Pancreas (tissue), 10 donors: ENCODE results near the gene ZBTB47. TPM values are rescaled to one million over a fixed set of nuclear protein-coding genes. Genes with fewer than 3 reads are reported as not detected.

ENCODE experiments used
- ATAC-seq, 4 donors: fragments of 200-7000 bp; cut with Tn5 transposase; one replicate each; pipeline versions ENCODE4 v1.8.0 to v1.9.1; 2020; ENCODE audit warnings: mild to moderate bottlenecking in 4 of 4, moderate library complexity in 4 of 4
- DNase-seq, 6 donors: peaks; one replicate each; pipeline ENCODE4 v3.0.0-alpha.2; 2020
- FAIRE-seq: peaks from 2 replicates; lab custom pipeline; 2012; peaks lifted over from hg19 to GRCh38; lab: Jason Lieb, UNC
- H3K27ac ChIP-seq, 4 donors: fragments of 200-600 bp; sonication (generic); 1 replicate in 3 of 4; 2 replicates in 1 of 4; pipeline versions ENCODE4 v1.5.0 to v1.8.0; 2020
- H3K27me3 ChIP-seq, 4 donors: fragments of 200-600 bp; one replicate each; pipeline ENCODE4 v1.8.0; 2021
- H3K36me3 ChIP-seq, 3 donors: fragments of 200-600 bp; sonication (generic) in 1 of 3; one replicate each; pipeline versions ENCODE4 v1.5.0 to v1.8.0; 2020 to 2021
- H3K4me1 ChIP-seq, 3 donors: fragments of 200-600 bp; one replicate each; pipeline ENCODE4 v1.8.0; 2021
- H3K4me3 ChIP-seq, 4 donors: fragments of 200-600 bp; sonication (generic) in 2 of 4; one replicate each; pipeline versions ENCODE4 v1.5.0 to v1.8.0; 2020 to 2021
- H3K9me3 ChIP-seq, 4 donors: fragments of 200-600 bp; one replicate each; pipeline ENCODE4 v1.8.0; 2021
- WGBS, 2 donors: extraction: QIAGEN DNeasy Blood & Tissue Kit; methylation state at CpG; one replicate each; pipeline ENCODE4 v1.1.7; 2013; 5-methylcytosine and 5-hydroxymethylcytosine counted together
- intact Hi-C, 3 donors: fragments of 100-400 bp; cut with DNase I; formaldehyde crosslinking; loops; one replicate each; pipeline versions ENCODE4 v1.11.1 to v1.14.2; 2022
- polyA plus RNA-seq, 2 donors: library from polyadenylated mRNA; stranded (reverse); fragments of 200-250 nt; gene quantifications; one replicate each; pipeline ENCODE4 v1.2.3, GENCODE V29; 2013
- total RNA-seq, 6 donors: library from RNA; stranded (reverse); fragmentation: NEBNext Ultra II Directional in 4 of 6; extraction: Animal tissue kit (Norgen Biotek cat#: 25700) in 4 of 6; gene quantifications; one replicate each; pipeline versions ENCODE4 v1.2.1 to v1.2.4, GENCODE V29; 2021 to 2023
- TF ChIP-seq, protein P1 (sequence below), 4 donors: fragments of 200-600 bp; sonication (generic) in 3 of 4; IDR thresholded peaks; one replicate each; pipeline versions ENCODE4 v1.5.0 to v1.8.0; 2021; ENCODE audit warnings: antibody characterized with exemption in 4 of 4
- donor health status: healthy with polysubstance abuse.
- donor health status: DM: no; HTN: no; CAD: no; lungs with moderate emphysema.
- donor health status: DM: no; HTN: no; CAD: no.
- donor health status: control.
- donor health status: control.
- donor health status: Bipolar disorder and iron deficiency.
- donor health status: DM: yes; HTN: yes; CAD: no.
- donor health status: DM: no; HTN: no; CAD: no.
- donor health status: DM: no; HTN: no; CAD: no.
- donor health status: DM: yes; HTN: yes; CAD: no.

Gene ZBTB47
- total and polyA plus RNA-seq, 8 donors = 7.9 to 13.6 (median 10.2) TPM

DNA sequence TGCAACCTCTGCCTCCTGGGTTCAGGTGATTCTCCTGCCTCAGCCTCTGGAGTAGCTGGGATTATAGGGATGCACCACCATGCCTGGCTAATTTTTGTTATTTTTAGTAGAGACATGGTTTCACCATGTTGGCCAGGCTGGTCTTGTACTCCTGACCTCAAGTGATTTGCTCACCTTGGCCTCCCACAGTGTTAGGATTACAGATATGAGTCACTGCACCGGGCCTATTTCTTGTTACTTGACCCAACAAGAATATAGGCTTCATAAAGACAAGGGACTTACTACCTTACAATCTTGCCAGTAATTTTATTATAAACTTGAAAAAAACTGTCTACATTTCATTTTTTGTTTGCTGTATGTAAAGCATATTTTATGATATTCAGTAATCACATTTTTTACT is 21.4 kb upstream of the ZBTB47 start:
- H3K4me3 ChIP-seq = no peak overlapping the region
- 55 to 58% methylated on average over 1 of the region's 1 CpG for WGBS, 2 donors
- H3K4me1 ChIP-seq = no peaks in the 10 kb centered on the region
- no peak for ATAC-seq
- no peak for DNase-seq
- no peaks in the 10 kb centered on the region for H3K27me3 ChIP-seq
- no peak overlapping the region for H3K27ac ChIP-seq
- no peaks in the 10 kb centered on the region for H3K9me3 ChIP-seq
- intact Hi-C loops = no loop called here
- TF ChIP-seq, protein P1, sequence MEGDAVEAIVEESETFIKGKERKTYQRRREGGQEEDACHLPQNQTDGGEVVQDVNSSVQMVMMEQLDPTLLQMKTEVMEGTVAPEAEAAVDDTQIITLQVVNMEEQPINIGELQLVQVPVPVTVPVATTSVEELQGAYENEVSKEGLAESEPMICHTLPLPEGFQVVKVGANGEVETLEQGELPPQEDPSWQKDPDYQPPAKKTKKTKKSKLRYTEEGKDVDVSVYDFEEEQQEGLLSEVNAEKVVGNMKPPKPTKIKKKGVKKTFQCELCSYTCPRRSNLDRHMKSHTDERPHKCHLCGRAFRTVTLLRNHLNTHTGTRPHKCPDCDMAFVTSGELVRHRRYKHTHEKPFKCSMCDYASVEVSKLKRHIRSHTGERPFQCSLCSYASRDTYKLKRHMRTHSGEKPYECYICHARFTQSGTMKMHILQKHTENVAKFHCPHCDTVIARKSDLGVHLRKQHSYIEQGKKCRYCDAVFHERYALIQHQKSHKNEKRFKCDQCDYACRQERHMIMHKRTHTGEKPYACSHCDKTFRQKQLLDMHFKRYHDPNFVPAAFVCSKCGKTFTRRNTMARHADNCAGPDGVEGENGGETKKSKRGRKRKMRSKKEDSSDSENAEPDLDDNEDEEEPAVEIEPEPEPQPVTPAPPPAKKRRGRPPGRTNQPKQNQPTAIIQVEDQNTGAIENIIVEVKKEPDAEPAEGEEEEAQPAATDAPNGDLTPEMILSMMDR (IDR thresholded peaks at IDR 0.05) = no peak
- FAIRE-seq = no peak
- peaks cover 3 to 49% (median 36%) of the 10 kb centered on the region in 3 donors for H3K36me3 ChIP-seq

DNA sequence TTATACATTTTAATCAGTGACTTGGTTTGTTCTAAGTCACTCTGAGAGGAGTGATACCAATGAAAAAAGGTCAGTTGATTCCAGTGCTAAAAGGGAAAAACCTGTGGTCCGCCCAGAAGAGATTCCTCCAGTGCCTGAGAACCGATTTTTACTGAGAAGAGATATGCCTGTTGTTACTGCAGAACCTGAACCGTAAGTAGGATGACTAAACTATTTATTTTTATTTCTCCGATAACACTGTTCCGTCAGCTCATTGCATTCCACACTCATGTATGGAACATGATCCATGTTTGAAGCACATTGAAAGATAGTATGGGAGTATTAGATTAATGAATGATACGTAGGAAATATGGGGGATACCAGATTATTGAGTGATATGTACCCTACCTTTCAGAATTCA is 20.0 kb upstream of the ZBTB47 start:
- ATAC-seq = no peak
- DNase-seq = no peak
- TF ChIP-seq, protein P1 (IDR thresholded peaks at IDR 0.05) = no peak
- intact Hi-C loops = no loop called here
- Histone ChIP-seq H3K27ac (no peak overlapping the region), H3K27me3 (no peaks in the 10 kb centered on the region), H3K36me3 (peaks cover 3 to 63% (median 43%) of the 10 kb centered on the region in 3 donors), H3K4me3 (no peak overlapping the region), H3K9me3 (no peaks in the 10 kb centered on the region), H3K4me1 (no peaks in the 10 kb centered on the region)
- FAIRE-seq = no peak
- 83 to 91% methylated on average over 6 of the region's 6 CpGs for WGBS, 2 donors

DNA sequence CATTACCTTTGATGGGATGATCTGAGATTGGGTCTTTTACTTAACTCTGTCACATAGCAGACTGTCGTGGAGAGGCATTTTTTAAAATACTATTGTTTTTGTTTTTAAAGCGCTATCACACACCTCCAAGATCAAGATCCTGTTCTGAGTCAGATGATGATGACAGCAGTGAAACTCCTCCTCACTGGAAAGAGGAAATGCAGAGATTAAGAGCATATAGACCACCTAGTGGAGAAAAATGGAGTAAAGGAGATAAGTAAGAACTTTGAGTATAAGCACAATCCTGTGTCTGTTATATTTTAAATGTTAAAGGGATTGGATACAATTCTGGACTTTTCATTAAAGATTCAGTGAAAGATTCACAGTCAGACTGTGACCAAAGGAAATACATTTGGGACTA is 18.4 kb upstream of the ZBTB47 start:
- WGBS, 2 donors = 94 to 96% methylated on average over 2 of the region's 2 CpGs
- Histone ChIP-seq H3K27me3 (no peaks in the 10 kb centered on the region), H3K27ac (no peak overlapping the region), H3K9me3 (no peaks in the 10 kb centered on the region), H3K36me3 (peaks cover 3 to 74% (median 49%) of the 10 kb centered on the region in 3 donors), H3K4me1 (no peaks in the 10 kb centered on the region), H3K4me3 (no peak overlapping the region)
- TF ChIP-seq, protein P1 (IDR thresholded peaks at IDR 0.05) = no peak
- ATAC-seq = no peak
- no peak for FAIRE-seq
- intact Hi-C loops = no loop called here
- no peak for DNase-seq

DNA sequence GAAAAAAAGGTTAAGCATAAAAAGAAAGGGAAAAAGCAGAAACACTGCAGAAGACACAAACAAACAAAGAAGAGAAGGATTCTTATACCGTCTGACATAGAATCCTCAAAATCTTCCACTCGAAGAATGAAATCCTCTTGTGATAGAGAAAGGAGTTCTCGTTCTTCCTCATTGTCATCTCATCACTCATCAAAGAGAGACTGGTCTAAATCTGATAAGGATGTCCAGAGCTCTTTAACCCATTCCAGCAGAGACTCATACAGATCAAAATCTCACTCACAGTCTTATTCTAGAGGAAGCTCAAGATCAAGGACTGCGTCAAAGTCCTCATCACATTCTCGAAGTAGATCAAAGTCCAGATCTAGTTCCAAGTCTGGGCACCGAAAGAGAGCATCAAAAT is 16.5 kb upstream of the ZBTB47 start:
- peaks cover 3 to 87% (median 46%) of the 10 kb centered on the region in 3 donors for H3K36me3 ChIP-seq
- no peaks in the 10 kb centered on the region for H3K27me3 ChIP-seq
- H3K4me1 ChIP-seq = no peaks in the 10 kb centered on the region
- DNase-seq (no peak), ATAC-seq (no peak), FAIRE-seq (no peak)
- no peak overlapping the region for H3K4me3 ChIP-seq
- 82 to 84% methylated on average over 6 of the region's 6 CpGs for WGBS, 2 donors
- no peak overlapping the region for H3K27ac ChIP-seq
- TF ChIP-seq, protein P1 (IDR thresholded peaks at IDR 0.05) = no peak
- H3K9me3 ChIP-seq = no peaks in the 10 kb centered on the region
- intact Hi-C loops = no loop called here

DNA sequence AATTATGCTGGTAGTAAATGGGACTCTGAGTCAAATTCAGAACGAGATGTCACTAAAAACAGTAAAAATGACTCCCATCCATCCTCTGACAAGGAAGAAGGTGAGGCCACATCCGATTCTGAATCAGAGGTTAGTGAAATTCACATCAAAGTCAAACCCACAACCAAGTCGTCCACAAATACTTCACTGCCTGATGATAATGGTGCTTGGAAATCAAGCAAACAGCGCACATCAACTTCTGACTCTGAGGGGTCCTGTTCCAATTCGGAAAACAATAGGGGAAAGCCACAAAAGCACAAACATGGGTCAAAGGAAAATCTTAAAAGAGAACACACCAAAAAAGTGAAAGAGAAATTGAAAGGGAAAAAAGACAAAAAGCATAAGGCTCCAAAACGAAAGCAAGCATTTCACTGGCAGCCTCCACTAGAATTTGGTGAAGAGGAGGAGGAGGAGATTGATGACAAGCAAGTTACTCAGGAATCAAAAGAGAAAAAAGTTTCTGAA is 15.1 kb upstream of the ZBTB47 start:
- no peaks in the 10 kb centered on the region for H3K9me3 ChIP-seq
- H3K27me3 ChIP-seq = no peaks in the 10 kb centered on the region
- WGBS, 2 donors = 83 to 88% methylated on average over 6 of the region's 6 CpGs
- H3K4me1 ChIP-seq = no peaks in the 10 kb centered on the region
- TF ChIP-seq, protein P1 (IDR thresholded peaks at IDR 0.05) = no peak
- FAIRE-seq (no peak), DNase-seq (no peak), ATAC-seq (no peak)
- intact Hi-C loops = no loop called here
- H3K4me3 ChIP-seq = no peak overlapping the region
- H3K36me3 ChIP-seq = peaks cover 3 to 85% (median 51%) of the 10 kb centered on the region in 3 donors
- H3K27ac ChIP-seq = no peak overlapping the region
